Measurements from ENCODE around the gene CHRND. TPM values are rescaled to one million over a fixed set of nuclear protein-coding genes. Genes with fewer than 3 reads are reported as not detected.

Gene CHRND
- polyA plus RNA-seq, 1 donor from 2014 or later = not detected

DNA sequence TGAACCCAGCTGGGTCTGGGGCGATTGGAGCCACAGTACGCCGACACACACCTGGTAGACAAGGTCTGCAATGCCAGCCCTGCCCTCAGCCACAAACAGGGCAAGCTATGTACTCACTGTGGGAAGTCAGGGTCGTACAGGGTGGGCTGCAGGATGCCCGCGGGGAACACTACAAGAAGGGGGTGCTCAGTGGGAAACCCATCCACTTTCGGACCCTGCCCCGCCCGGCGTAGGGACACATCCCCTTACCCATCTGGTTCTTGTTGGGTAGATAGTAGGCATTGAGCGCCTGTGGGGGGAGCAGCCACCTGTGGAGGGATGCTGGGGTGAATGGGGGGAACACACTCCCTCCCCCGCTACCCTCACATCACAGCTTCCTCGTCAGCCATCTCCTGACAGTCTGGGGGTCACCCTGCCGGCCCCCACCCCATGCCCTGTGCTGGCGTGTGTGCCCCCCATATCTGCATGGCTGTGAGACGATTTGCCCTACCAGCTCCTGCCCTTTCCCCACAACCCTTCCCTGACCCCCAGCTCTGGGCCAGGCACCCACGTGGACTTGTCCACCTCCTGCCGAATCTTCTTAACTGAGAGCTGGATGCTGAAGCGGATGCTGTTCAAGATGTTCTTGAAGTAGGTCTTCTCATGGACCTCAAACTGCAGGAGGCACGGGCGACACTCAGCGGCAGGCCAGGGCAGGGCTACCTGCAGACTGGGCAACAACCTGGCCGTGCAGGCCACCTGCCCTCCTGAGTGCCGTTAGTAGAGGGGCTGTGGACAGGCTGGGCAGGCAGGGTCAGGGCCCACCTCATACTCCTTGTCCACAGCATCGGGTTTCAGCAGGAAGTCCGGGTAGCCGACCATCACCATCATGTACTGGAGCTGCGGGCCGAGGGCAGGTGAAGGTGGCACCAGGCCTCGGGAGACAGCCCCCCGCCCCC, 43.4 kb upstream of the CHRND start:
- H2AFZ ChIP-seq (ENCODE audit: low read depth, low read length) = no peak overlapping the region
- H3K9me2 ChIP-seq (ENCODE audit: insufficient read depth, low read length) = no peaks in the 10 kb centered on the region
- no peak overlapping the region for H3K9ac ChIP-seq (ENCODE audit: low read length)
- no peak overlapping the region for H3K4me2 ChIP-seq (ENCODE audit: low read length)
- no peak overlapping the region for H3K27ac ChIP-seq (ENCODE audit: low read length)
- no peak overlapping the region for H3K4me3 ChIP-seq (ENCODE audit: low read length)
- TF ChIP-seq EZH2 (IDR thresholded peaks at IDR 0.05; ENCODE audit: borderline replicate concordance, insufficient read depth, low read length, poor library complexity, severe bottlenecking) (no peak), EP300 (conservative IDR thresholded peaks at IDR 0.05; ENCODE audit: poor library complexity, severe bottlenecking) (no peak), POLR2AphosphoS5 (IDR thresholded peaks at IDR 0.05) (no peak)
- H4K20me1 ChIP-seq (ENCODE audit: insufficient read depth) = no peaks in the 10 kb centered on the region
- no peaks in the 10 kb centered on the region for H3F3A ChIP-seq (ENCODE audit: insufficient read depth, low read length, poor library complexity, severe bottlenecking)
- H3K9me3 ChIP-seq (ENCODE audit: low read length) = no peaks in the 10 kb centered on the region
- H3K27me3 ChIP-seq (ENCODE audit: insufficient read depth, low read depth, low read length) = peaks cover 33% of the 10 kb centered on the region
- H3K79me2 ChIP-seq (replicated peaks; ENCODE audit: insufficient read depth, low read length) = no peaks in the 10 kb centered on the region
- no peaks in the 10 kb centered on the region for H3K36me3 ChIP-seq (ENCODE audit: insufficient read depth, low read length)

GRCh38 chr2:232483311-232483922, 42.5 kb upstream of the CHRND start:
- Histone ChIP-seq H3K36me3 (ENCODE audit: insufficient read depth, low read length) (no peaks in the 10 kb centered on the region), H3K9me2 (ENCODE audit: insufficient read depth, low read length) (no peaks in the 10 kb centered on the region), H3K27me3 (ENCODE audit: insufficient read depth, low read depth, low read length) (peaks cover 40% of the 10 kb centered on the region), H3K4me2 (ENCODE audit: low read length) (no peak overlapping the region), H4K20me1 (ENCODE audit: insufficient read depth) (no peaks in the 10 kb centered on the region), H3K9ac (ENCODE audit: low read length) (no peak overlapping the region), H3K79me2 (replicated peaks; ENCODE audit: insufficient read depth, low read length) (no peaks in the 10 kb centered on the region), H3K27ac (ENCODE audit: low read length) (no peak overlapping the region), H3K4me3 (ENCODE audit: low read length) (no peak overlapping the region), H2AFZ (ENCODE audit: low read depth, low read length) (no peak overlapping the region), H3F3A (ENCODE audit: insufficient read depth, low read length, poor library complexity, severe bottlenecking) (no peaks in the 10 kb centered on the region), H3K9me3 (ENCODE audit: low read length) (no peaks in the 10 kb centered on the region)
- TF ChIP-seq SMC3 (conservative IDR thresholded peaks at IDR 0.05; ENCODE audit: poor library complexity) (no peak), TAF1 (IDR thresholded peaks at IDR 0.05; ENCODE audit: low read depth) (no peak), CTCF (IDR thresholded peaks at IDR 0.05; ENCODE audit: poor library complexity, severe bottlenecking) (no peak), RAD21 (conservative IDR thresholded peaks at IDR 0.05) (no peak), POLR2AphosphoS5 (IDR thresholded peaks at IDR 0.05) (no peak), EZH2 (IDR thresholded peaks at IDR 0.05; ENCODE audit: borderline replicate concordance, insufficient read depth, low read length, poor library complexity, severe bottlenecking) (no peak), EP300 (conservative IDR thresholded peaks at IDR 0.05; ENCODE audit: poor library complexity, severe bottlenecking) (no peak), MXI1 (conservative IDR thresholded peaks at IDR 0.05; ENCODE audit: poor library complexity, severe bottlenecking) (no peak)
- TF ChIP-seq, protein P1, sequence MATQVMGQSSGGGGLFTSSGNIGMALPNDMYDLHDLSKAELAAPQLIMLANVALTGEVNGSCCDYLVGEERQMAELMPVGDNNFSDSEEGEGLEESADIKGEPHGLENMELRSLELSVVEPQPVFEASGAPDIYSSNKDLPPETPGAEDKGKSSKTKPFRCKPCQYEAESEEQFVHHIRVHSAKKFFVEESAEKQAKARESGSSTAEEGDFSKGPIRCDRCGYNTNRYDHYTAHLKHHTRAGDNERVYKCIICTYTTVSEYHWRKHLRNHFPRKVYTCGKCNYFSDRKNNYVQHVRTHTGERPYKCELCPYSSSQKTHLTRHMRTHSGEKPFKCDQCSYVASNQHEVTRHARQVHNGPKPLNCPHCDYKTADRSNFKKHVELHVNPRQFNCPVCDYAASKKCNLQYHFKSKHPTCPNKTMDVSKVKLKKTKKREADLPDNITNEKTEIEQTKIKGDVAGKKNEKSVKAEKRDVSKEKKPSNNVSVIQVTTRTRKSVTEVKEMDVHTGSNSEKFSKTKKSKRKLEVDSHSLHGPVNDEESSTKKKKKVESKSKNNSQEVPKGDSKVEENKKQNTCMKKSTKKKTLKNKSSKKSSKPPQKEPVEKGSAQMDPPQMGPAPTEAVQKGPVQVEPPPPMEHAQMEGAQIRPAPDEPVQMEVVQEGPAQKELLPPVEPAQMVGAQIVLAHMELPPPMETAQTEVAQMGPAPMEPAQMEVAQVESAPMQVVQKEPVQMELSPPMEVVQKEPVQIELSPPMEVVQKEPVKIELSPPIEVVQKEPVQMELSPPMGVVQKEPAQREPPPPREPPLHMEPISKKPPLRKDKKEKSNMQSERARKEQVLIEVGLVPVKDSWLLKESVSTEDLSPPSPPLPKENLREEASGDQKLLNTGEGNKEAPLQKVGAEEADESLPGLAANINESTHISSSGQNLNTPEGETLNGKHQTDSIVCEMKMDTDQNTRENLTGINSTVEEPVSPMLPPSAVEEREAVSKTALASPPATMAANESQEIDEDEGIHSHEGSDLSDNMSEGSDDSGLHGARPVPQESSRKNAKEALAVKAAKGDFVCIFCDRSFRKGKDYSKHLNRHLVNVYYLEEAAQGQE (IDR thresholded peaks at IDR 0.05; ENCODE audit: borderline replicate concordance) = no peak

All from neural cell (in vitro differentiated cells).